HEK293 (cell line): Measurements from ENCODE around the gene COX7A1.

Source experiments
- CTCF ChIA-PET: fragments of 350-600 bp; formaldehyde crosslinking; extraction: SDS; loops from one replicate; lab custom pipeline; 2021; ENCODE audit warnings: antibody characterized with exemption; lab: Yijun Ruan, JAX
- POLR2A ChIA-PET: fragments of 300-600 bp; formaldehyde crosslinking; extraction: SDS; loops from one replicate; lab custom pipeline; 2020; ENCODE audit warnings: antibody characterized with exemption, inconsistent platforms; lab: Yijun Ruan, JAX
- H3K27ac ChIP-seq: fragments of 200-500 bp; sonication (Bioruptor generic); 2 replicates; pipeline ENCODE4 v1.5.1; 2014; ENCODE audit warnings: low read depth, low read length, control low read depth, inconsistent platforms; ENCODE audit errors: extremely low read depth
- H3K36me3 ChIP-seq, 2 experiments: fragments of 200-500 bp in 1 of 2; sonication (Bioruptor generic) in 1 of 2; 1 replicate in 1 of 2; 2 replicates in 1 of 2; pipeline ENCODE4 v1.5.1; 2014 to 2017; ENCODE audit warnings: inconsistent platforms in 2 of 2, low read length in 2 of 2; ENCODE audit not compliant: control insufficient read depth in 2 of 2, insufficient read depth in 1 of 2
- H3K4me1 ChIP-seq: fragments of 200-500 bp; sonication (Bioruptor generic); 2 replicates; pipeline ENCODE4 v1.5.1; 2014; ENCODE audit warnings: mild to moderate bottlenecking, low read length, inconsistent platforms; ENCODE audit not compliant: control insufficient read depth, insufficient read depth
- H3K4me3 ChIP-seq: 2 replicates; pipeline ENCODE4 v1.5.1; 2011; ENCODE audit warnings: low read depth, mild to moderate bottlenecking, control low read depth, low read length, moderate library complexity
- H3K9me3 ChIP-seq: fragments of 200-500 bp; sonication (Bioruptor generic); 2 replicates; pipeline ENCODE4 v1.5.1; 2014; ENCODE audit warnings: low read depth, low read length, inconsistent platforms; ENCODE audit not compliant: control insufficient read depth, insufficient read depth
- HOXC10 ChIP-seq: sonication (generic); formaldehyde crosslinking; IDR thresholded peaks from 2 replicates; pipeline ENCODE4 v1.8.1; 2023; ENCODE audit warnings: mild to moderate bottlenecking, missing genetic modification reagents
- INSM2 ChIP-seq: fragments of 450-650 bp; formaldehyde crosslinking; IDR thresholded peaks from 2 replicates; pipeline ENCODE4 v1.5.1; 2016; ENCODE audit warnings: missing biosample characterization, missing genetic modification characterization
- KLF10 ChIP-seq: fragments of 450-650 bp; IDR thresholded peaks from 2 replicates; pipeline ENCODE4 v1.5.1; 2018; ENCODE audit warnings: missing biosample characterization, mild to moderate bottlenecking, missing genetic modification characterization
- TCF7L2 ChIP-seq: IDR thresholded peaks from 2 replicates; pipeline ENCODE4 v1.6.1; 2011; ENCODE audit warnings: low read depth, mild to moderate bottlenecking, inconsistent platforms, low read length, moderate library complexity, borderline replicate concordance
- ZBTB21 ChIP-seq: fragments of 450-650 bp; formaldehyde crosslinking; IDR thresholded peaks from 2 replicates; pipeline ENCODE4 v1.5.1; 2017; ENCODE audit warnings: missing biosample characterization, missing genetic modification characterization
- ZNF10 ChIP-seq: fragments of 450-650 bp; formaldehyde crosslinking; IDR thresholded peaks from 2 replicates; pipeline ENCODE4 v1.5.1; 2017; ENCODE audit warnings: missing biosample characterization, missing genetic modification characterization
- ZNF133 ChIP-seq: fragments of 450-650 bp; formaldehyde crosslinking; IDR thresholded peaks from 2 replicates; pipeline ENCODE4 v1.5.1; 2016; ENCODE audit warnings: missing biosample characterization, missing genetic modification characterization
- ZNF223 ChIP-seq: fragments of 450-650 bp; formaldehyde crosslinking; IDR thresholded peaks from 2 replicates; pipeline ENCODE4 v1.5.1; 2016; ENCODE audit warnings: missing biosample characterization, missing genetic modification characterization
- ZNF23 ChIP-seq: fragments of 450-650 bp; formaldehyde crosslinking; IDR thresholded peaks from 2 replicates; pipeline ENCODE4 v1.5.1; 2016; ENCODE audit warnings: missing biosample characterization, missing genetic modification characterization, borderline replicate concordance
- ZNF280D ChIP-seq: fragments of 450-650 bp; formaldehyde crosslinking; IDR thresholded peaks from 2 replicates; pipeline ENCODE4 v1.5.1; 2016; ENCODE audit warnings: missing biosample characterization, missing genetic modification characterization
- ZNF302 ChIP-seq: fragments of 450-650 bp; formaldehyde crosslinking; IDR thresholded peaks from 2 replicates; pipeline ENCODE4 v1.5.1; 2016; ENCODE audit warnings: missing biosample characterization, missing genetic modification characterization, low read depth
- ZNF335 ChIP-seq: fragments of 450-650 bp; formaldehyde crosslinking; conservative IDR thresholded peaks from 2 replicates; pipeline ENCODE4 v1.5.1; 2016; ENCODE audit warnings: missing biosample characterization, missing genetic modification characterization
- ZNF473 ChIP-seq: fragments of 450-650 bp; formaldehyde crosslinking; IDR thresholded peaks from 2 replicates; pipeline ENCODE4 v1.5.1; 2017; ENCODE audit warnings: missing biosample characterization, missing genetic modification characterization
- ZNF521 ChIP-seq: fragments of 450-650 bp; formaldehyde crosslinking; IDR thresholded peaks from 2 replicates; pipeline ENCODE4 v1.5.1; 2017; ENCODE audit warnings: missing biosample characterization, mild to moderate bottlenecking, missing genetic modification characterization
- ZNF549 ChIP-seq: fragments of 450-650 bp; IDR thresholded peaks from 2 replicates; pipeline ENCODE4 v1.5.1; 2018; ENCODE audit warnings: missing biosample characterization, missing genetic modification characterization, mild to moderate bottlenecking, inconsistent platforms, moderate library complexity
- ZNF561 ChIP-seq: fragments of 450-650 bp; IDR thresholded peaks from 2 replicates; pipeline ENCODE4 v1.5.1; 2018; ENCODE audit warnings: missing biosample characterization, missing genetic modification characterization, borderline replicate concordance
- ZNF580 ChIP-seq: fragments of 450-650 bp; formaldehyde crosslinking; IDR thresholded peaks from 2 replicates; pipeline ENCODE4 v1.5.1; 2016; ENCODE audit warnings: missing biosample characterization, missing genetic modification characterization
- ZNF596 ChIP-seq: fragments of 450-650 bp; IDR thresholded peaks from 2 replicates; pipeline ENCODE4 v1.5.0; 2018; ENCODE audit warnings: missing biosample characterization, mild to moderate bottlenecking, missing genetic modification characterization, moderate library complexity
- ZNF76 ChIP-seq: fragments of 450-650 bp; formaldehyde crosslinking; IDR thresholded peaks from 2 replicates; pipeline ENCODE4; 2016; ENCODE audit warnings: low read depth, missing biosample characterization, missing genetic modification characterization, borderline replicate concordance
- ZSCAN30 ChIP-seq: fragments of 450-650 bp; IDR thresholded peaks from 2 replicates; pipeline ENCODE4 v1.5.1; 2018; ENCODE audit warnings: missing biosample characterization, mild to moderate bottlenecking, missing genetic modification characterization, moderate library complexity

Gene COX7A1

GRCh38 chr19:36113894-36114720, 38.1 kb downstream of the COX7A1 start (continued):
- TF ChIP-seq INSM2 (tag by site-specific recombination) = no peak; the same call in 1 of the 2 replicates
- TF ChIP-seq ZNF10 = peak; percentile 95
- TF ChIP-seq ZNF596 (tag by site-specific recombination) = no peak
- TF ChIP-seq ZNF76 (tag by site-specific recombination) = no peak
- 0 out of 2 replicates have a peak, but pooled peaks have one; percentile 13 for TF ChIP-seq ZNF223 (tag by site-specific recombination)
- TF ChIP-seq ZNF23 (tag by site-specific recombination) = peak; percentile 42; the same call in 1 of the 2 replicates
- peak; percentile 70 for TF ChIP-seq ZBTB21
- no peak for TF ChIP-seq ZSCAN30 (tag by site-specific recombination)
- no peak for TF ChIP-seq ZNF549
- TF ChIP-seq ZNF335 (tag by site-specific recombination) = no peak
- TF ChIP-seq HOXC10 (CRISPR knock-in tag) = no peak
- no peak for TF ChIP-seq ZNF302 (tag by site-specific recombination)
- TF ChIP-seq ZNF133 (tag by site-specific recombination) = no peak

GRCh38 chr19:36113425-36113824, 38.8 kb downstream of the COX7A1 start:
- peaks cover 19% of the 10 kb centered on the region for H3K4me1 ChIP-seq
- peaks cover 43 to 54% of the 10 kb centered on the region in 2 experiments for H3K36me3 ChIP-seq
- TF ChIP-seq KLF10 (tag by site-specific recombination) = no peak
- TF ChIP-seq ZNF280D (tag by site-specific recombination) = no peak
- no peak for TF ChIP-seq ZNF561 (tag by site-specific recombination)
- no peak for TF ChIP-seq TCF7L2
- TF ChIP-seq ZNF521 (tag by site-specific recombination) = 0 out of 2 replicates have a peak, but pooled peaks have one; percentile 25
- no peak for TF ChIP-seq ZNF580 (tag by site-specific recombination)
- 0 out of 2 replicates have a peak, but pooled peaks have one; percentile 9 for TF ChIP-seq ZNF473 (tag by site-specific recombination)
- ChIA-PET POLR2A (interaction anchor here (0.5 to 4.5 kb wide), 9 partner anchors 10 to 376 kb away, joined by 3 to 96 read pairs (median 10); partner anchors contain the start of genes THAP8 and ZNF566), CTCF (no interaction called here)
- H3K27ac ChIP-seq = no peak overlapping the region
- H3K4me3 ChIP-seq = peak overlapping the region; percentile 51; the same call in 1 of the 2 replicates
- no peaks in the 10 kb centered on the region for H3K9me3 ChIP-seq
